Ramos (cell line): ENCODE data around the gene LRRC3C.
"Not testable (repeated sequence)": the region's sequence is repeated elsewhere in the genome, so short reads cannot be mapped to it uniquely, and the experiment has no call there.

Experiments used
- in situ Hi-C: fragments of 300-500 bp; cut with MboI; formaldehyde crosslinking; loops from one replicate; pipeline ENCODE4 v1.14.3; 2022; ENCODE audit warnings: low sequenced_read_pairs; ENCODE audit not compliant: unreplicated experiment

LRRC3C gene, protein sequence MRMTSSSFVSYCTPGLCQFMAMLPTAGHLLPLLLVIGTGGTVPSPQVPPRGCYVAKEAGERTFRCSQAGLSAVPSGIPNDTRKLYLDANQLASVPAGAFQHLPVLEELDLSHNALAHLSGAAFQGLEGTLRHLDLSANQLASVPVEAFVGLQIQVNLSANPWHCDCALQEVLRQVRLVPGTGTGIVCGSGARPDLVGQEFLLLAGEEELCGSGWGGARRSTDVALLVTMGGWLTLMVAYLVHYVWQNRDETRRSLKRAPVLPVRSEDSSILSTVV

DNA sequence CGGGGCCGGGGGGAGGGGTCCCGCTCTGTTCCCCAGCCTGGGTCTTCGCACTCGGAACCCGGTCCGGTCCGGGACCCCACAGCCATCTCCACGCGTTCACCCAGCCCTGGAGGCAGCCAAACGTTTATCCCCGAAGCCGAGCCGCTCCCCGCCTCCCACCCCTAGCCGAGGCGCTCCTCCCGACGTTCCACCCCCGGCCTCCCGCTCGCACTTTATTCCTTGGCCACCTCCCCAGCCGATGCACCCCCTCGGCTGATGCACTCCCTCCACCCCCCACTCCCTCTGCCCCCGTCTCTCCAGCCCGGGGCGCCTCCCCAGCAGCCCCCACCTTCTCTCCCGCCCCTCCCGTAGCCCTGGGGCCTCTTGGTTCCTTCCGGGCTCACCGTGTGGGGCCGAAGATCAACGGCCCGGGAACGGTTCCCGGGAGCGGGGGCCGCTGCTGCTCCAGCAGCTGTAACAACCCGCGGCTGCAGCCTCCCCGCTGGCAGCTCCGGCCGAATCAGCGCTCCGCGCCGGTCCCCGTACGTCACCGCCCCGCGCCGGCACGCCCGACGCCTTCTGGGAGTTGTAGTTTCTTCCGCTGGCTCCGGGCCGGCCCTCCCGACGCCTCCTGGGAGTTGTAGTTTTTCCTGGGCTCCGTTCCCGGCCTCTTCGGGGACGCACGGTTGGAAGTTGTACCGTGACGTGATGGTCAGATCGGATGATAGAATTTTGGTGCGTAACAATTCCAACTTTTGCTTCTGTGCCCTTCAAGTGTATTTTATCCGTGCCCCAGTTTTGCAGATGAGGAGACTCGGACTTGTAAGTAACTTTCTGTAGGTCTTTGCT is at the start of gene LRRC3C, which contains the start of gene ORMDL3:
LRRC3C (plus strand) TSS at position 632 of the 828 bp plus-strand sequence. CDS start 13,792 bp downstream, outside the sequence.
ORMDL3 (minus strand) TSS at position 501 of the 828 bp plus-strand sequence. CDS start 3,398 bp downstream, outside the sequence.
- in situ Hi-C loops, result no loop called here

DNA sequence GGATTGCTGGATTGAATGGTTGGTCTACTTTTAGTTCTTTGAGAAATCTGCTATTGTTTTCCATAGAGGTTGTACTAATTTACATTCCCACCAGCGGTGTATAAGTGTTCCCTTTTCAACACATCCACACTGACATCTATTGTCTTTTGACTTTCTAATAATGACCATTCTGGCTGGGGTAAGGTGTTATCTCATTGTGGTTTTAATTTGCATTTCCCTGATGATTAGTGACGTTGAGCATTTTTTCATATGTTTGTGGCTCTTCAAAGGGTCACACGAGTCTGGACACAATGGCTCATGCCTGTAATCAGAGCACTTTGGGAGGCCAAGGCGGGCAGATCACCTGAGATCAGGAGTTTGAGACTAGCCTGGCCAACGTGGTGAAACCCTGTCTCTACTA is 41.4 kb upstream of the LRRC3C start:
- in situ Hi-C loops, result not testable (repeated sequence)

DNA sequence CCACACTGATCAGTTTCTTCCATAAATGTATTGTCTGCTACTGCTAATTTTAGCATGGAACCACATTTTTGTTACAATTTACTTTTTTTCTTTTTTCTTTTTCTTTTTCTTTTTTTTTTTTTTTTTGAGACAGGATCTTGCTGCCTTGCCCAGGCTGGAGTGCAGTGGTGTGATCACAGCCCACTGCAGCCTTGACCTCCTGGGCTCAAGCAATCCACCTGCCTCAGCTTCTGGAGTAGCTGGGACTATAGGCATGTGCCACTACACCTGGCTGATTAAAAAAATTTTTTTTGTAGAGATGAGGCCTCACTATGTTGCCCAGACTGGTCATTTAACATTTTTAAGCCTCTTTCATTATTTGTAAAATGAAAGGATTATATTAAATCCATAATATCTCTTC is 40.5 kb upstream of the LRRC3C start:
- in situ Hi-C loops, result no loop called here

DNA sequence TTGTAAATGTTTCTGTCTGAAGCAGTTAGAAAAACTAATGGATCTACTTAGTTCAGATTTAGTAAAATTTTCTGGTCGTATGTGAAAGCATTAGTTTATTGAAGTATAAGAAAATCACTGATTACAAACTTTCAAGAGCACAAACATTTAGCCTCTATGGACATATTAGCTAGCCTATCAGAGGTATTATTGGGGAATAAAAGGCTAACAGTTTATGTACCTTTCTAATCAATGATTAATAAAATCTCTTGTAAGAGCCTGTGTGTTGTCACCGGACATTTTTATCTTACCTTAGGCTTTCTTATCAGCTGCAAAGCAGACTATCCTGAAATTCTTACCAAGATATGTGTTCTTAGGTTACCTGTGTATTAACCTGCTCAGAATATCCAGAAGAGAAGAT is 38.3 kb upstream of the LRRC3C start:
- in situ Hi-C loops, result no loop called here

DNA sequence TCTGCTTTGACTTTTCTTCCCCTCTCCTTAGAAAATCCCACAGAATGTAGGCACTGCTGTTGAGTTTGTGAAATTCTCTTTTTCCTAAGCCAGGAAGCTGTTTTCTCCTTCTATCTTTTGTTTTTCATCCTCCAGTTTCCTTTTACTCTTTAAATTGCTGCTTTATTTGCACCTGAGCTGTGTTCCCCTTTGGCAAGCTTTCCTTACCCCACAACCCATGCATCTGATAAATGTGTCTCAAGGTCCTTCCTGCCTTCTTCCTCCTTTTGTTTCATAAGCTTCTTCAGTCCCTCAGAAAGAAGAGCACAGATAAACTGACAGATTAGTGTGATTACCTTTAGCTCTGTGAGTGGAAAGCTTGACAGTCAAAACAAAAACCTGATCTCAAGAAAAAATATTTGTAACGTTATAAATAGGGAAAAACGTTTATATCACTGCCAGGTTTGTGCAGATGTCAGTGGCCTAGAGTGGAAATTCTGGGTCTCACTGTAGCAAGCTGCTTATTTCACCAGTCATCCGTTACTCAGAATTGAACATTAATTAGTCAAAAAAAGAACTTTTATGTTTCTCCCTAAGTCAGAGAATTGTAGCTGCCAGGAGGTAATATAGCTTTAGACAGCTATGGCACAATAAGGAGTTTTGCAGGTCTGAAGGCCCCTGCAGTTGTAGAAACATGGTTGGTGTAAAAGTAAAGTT is 32.7 kb upstream of the LRRC3C start:
- in situ Hi-C loops, result no loop called here

DNA sequence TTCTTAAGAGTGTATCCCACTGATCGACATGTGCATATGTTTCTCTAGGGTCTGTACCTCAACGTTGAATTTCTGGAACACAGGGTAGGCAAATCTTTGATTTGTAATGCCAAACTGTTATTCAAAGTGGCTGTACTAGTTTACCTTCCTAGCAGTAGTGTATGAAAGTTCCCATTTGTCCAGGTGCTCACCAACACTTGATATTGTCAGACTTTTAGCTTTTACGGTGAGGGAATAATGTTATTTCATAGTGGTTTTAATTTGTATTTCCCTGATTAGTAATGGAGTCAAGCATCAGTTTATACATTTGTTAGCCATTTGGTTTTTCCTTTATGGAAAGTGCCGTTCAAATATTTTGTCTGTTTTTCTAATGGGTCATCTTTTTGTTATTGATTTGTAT is 29.4 kb upstream of the LRRC3C start:
- in situ Hi-C loops, result no loop called here

DNA sequence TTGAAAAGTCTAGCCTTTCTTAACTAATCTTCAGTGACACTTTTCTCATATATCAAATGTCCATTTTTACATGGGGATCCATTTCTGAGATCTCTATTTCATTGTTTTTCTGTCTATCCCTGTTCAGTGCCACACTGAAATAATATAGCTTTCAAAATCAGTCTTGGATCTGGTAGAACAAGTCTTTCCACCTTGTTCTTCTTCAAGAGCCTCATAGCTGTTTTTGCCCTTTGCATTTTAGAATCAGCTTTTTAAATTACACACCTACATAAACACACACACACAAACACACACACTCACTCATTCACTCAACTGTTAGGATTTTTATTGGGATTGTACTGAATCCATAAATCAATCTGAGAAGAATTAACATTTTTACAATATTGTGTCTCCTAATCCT is 28.3 kb upstream of the LRRC3C start:
- in situ Hi-C loops, result no loop called here

DNA sequence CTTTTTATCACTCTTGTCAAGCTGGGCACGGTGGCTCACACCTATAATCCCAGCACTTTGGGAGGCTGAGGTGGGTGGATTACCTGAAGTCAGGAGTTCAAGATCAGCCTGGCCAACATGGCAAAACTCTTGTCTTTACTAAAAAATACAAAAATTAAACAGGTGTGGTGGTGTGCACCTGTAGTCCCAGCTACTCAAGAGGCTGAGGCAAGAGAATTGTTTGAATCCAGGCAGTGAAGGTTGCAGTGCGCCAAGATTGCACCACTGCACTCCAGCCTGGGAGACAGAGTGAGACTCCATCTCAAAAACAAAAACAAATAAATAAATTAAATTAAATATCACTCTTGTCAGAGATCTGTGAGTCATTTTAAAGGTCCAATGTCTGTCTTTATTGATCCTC is 25.5 kb upstream of the LRRC3C start:
- in situ Hi-C loops, result not testable (repeated sequence)

DNA sequence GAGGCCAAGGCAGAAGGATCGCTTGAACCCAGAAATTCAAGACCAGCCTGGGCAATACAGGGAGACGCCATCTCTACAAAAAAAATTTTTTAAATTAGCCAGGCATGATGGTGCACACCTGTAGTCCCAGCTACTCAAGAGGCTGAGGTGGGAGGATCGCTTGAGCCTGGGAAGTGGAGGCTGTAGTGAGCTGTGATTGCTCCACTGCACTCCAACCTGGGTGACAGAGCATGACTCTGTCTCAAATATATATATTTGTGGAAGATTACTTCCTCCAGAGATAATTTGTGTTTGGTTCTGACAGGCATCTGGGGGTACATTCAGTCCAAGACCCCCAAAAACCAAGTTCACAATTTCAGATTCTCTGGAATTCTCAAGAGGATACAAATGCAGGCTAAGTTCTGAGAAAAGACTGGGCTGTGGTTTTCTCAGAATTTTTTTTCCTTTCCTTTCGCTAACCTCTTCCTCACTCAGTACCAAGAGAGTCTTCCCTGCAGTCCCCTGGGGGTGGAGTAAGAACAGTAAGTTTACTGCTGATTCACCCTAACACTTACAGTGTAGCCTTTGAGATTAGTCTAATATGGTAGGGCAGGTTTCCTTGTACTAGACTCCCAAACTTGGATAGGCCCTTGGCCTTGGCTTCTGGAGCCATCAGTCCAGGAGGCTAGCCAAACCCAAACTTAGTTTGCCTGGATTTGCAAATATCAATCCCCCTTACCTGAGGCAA is 24.2 kb upstream of the LRRC3C start:
- in situ Hi-C loops, result no loop called here

DNA sequence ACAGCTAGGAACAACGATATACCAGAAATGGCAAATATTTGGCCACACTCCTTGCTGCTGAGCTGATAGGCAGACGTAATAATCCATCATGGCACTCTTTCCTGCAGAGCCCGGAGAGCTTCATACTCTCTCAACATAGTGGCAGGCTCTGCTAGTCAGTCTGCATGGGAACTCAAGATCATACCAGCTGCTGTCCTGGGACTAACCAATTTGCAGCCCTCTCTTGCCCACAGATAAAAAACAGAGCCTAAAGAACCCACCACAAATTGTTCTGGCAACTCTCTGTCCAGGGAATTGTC is 22.6 kb upstream of the LRRC3C start:
- in situ Hi-C loops, result no loop called here

DNA sequence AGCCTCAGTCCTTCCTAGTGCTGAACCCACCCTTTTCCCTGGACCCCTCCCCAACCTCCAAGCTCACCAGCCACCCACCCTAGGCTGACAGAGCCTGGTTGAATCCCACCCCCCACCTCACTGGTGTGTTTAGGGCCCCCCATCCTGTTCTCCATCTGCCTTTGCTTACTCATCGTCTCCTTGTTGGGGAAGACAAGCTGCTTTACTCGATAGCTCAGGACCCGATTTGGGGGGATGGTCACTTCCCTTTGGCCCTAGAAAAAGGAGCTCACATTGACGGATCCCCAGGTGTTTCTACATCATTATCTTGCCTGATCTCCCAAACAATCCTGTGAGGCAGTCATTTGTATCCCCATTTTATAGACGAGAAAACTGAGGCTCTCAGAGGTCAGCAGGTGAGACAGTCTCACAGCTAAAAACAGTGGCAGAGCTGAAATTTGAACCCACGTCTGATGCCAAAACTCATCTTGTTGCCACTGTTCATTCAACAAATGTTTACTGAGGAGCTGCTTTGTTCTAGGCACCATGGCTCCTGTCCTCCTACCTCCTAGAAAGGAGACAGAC is 18.7 kb upstream of the LRRC3C start:
- in situ Hi-C loops, result no loop called here

DNA sequence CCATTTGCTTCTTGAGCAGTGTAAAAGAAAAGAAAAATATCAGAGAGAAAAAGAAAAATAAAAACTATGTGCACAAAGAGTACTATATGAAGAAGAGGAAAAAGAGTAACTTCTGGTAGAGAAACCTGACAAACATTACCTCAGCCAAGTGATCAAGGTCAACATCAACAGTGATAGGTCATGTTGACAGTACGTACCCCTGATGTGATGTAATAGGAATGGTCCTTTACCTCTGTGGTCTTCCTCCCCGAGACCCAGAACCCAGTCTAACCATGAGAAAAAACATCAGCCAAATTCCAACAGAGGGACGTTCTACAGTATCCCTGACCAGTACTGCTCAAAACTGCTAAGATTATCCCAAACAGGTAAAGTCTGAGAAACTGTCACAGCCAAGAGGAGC is 13.5 kb upstream of the LRRC3C start:
- in situ Hi-C loops, result no loop called here

DNA sequence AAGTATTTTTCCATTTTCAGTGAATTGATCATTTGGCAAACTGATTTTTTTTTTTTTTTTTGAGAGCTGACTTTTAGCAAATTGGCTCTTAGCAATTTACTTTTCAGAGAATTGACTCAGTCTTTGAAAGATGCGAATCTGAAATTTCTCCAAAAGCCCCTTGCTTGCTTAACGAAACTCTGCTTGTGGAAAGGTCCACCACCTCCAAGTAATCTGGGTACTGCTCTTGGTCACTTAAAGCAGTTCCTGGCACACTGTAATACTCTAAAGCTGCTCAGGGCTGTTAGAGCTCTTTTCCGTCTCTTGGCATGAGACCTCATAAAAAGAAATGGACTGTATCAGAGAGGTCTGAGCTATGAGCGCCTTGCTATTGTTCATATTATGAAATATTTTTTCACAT is 12.0 kb upstream of the LRRC3C start:
- in situ Hi-C loops, result no loop called here

DNA sequence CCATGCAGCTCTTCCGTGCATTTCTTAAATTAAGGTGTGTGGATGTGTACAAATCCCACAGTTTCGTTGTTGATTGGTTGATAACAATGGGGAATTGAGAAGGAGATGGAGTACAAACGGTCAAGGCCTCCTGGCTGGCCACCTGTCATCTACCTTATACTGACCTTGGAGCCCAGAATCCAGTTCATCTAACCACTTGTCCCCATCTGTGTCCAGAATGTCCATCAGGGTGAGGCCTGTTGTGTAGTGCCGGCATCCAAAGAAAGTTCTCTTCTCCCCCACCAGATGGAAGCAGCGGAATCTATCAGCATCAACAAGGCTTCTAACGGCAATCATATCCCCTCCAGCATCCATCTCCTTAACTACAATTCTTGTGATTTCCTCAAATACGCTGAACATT is 10.6 kb upstream of the LRRC3C start:
- in situ Hi-C loops, result no loop called here

DNA sequence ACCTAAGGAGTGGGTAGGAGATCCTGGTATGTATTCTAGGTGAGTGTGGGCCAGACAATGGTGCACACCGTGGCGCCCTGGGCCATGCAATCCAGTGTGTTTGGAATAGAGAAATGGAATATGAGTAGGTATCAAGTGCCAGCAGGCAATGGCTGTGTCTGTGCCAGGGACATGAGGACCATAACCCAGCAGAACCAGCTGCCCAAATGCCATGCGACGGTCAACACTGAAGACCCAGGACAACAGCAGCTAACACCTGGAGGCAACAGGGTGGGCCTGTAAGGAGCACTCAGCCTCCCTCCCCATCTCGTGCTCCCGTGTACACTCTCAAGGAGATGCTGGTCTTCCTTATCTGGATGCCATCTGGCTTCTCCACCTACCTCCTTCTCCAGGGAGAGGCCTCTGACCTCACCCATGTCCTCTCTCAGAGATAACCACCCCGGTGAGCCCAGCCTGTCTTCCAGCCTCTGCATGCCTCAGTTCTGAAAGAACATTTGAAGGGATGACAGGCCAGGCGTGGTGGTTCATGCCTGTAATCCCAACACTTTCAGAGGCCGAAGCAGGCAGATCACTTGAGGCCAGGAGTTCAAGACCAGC is 8.3 kb upstream of the LRRC3C start:
- in situ Hi-C loops, result no loop called here

DNA sequence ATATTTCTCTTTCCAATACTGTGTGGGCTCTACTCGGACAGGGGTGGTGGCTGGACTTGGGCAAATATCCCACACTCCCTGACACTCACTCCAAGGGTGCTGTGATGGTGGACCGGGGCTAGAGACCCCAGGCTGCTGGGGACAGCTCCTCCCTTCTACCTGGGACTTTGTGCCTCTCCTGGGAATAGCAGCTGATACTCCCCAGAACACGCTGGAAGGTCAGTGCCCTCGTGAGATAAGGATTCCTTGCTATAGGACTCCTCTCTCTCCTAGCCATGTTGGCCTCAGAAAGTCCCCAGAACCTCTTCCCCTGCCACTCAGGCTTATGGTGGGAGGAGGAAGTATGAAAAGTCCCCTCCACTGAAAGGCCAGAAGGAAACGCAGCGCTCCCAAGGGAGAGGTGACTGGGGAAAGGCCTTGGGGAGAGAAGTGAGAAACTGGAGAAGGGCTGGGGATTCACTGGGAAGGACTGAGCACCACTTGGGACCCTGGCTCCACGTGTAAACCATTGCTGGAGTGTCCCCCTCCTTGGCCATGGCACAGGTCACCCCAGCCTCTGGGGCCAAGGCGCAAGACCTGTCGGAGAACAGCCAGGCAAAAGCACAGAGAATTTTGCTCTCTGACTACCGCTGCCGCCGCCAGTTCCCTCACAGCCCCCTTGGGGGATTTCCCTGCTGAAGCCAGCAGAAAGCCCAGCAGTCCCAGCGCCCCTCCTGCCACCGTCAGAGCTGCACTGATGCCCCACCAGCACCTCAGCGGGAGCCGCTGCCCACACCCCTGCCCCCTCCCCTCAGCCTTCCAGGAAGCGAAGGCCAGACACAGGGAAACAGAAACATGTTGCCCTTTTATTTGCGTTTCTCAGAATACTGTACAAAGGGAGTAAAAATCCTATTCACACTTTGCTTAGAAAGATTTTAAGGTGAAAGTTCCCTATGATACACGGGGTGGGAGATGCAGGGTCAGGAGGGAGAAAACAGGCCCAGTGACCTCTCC is 7.0 kb upstream of the LRRC3C start:
- in situ Hi-C loops, result no loop called here

DNA sequence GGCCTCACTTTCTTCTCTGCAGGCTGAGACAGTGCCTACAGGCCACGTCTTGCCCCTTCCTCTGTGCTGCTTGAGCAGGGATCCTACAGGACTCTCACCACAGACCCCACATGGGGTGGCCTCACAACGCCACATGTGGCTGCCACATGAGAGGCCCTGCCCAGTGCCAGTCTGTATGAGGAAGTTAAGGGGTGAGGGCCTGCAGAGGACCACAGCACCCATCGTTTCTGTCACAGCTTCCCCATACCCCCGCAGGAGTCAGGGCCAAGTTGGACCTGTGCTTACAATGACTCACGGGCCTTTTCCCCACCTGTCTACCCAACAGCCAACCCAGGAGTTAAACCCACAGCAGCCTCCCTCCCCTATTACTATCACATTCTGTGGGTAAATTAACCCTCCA is 6.2 kb upstream of the LRRC3C start:
- in situ Hi-C loops, result no loop called here

DNA sequence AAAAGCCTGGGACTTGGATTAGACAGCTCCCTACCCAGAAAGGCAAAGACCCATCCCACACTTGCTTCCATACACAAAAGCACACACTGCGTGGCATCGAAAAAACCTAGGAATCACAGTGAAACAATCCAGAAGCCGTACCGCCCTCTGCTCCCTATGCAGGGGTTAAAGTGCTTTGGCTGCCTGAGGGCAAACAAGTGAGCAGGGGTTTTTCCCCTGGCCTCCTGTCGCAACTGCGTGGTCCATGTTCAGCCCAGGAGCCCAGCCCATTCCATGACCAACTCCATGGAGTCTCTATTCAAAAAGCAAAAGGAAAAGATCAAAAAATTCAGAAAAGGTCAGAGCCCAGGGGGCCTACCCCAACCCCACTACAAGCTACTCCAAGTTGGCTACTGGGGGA is 5.5 kb upstream of the LRRC3C start:
- in situ Hi-C loops, result no loop called here

DNA sequence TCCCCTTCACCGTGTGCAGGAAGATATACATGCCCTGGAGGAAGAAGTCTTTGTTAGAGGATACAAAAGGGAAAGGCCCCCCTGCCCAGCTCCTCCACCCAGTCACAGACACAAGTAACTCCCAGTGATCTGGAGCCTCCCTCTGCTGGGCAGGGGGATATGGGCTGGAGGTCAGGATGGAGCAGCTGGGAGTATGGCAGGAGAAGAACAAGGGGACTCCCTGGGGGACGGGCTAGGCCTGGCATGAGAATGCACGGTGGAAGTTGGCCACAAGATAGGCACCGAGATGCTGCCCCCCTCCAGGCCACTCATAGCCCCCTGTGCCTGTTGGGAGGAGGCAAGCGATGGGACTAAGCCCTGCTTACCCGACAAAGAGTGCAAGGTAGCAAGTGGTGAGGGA is 4.3 kb upstream of the LRRC3C start:
- in situ Hi-C loops, result no loop called here
